GM10847 (cell line): ENCODE data around the gene CHCHD6.

Source experiments
- POLR2A ChIP-seq: IDR thresholded peaks from 2 replicates; pipeline ENCODE4 v1.6.1; 2011; ENCODE audit not compliant: insufficient read length; ENCODE audit errors: extremely low read depth

CHCHD6 gene

GRCh38 chr3:126958638-126959085 lies 254.6 kb downstream of the CHCHD6 start:
- TF ChIP-seq POLR2A: no peak

- TF ChIP-seq POLR2A: no peak
Measured at GRCh38 chr3:126959136-126959920, 255.3 kb downstream of the CHCHD6 start.

GRCh38 chr3:126959921-126960603 lies 256.0 kb downstream of the CHCHD6 start:
- TF ChIP-seq POLR2A: no peak

GRCh38 chr3:126960604-126960995 lies 256.6 kb downstream of the CHCHD6 start:
- no peak for TF ChIP-seq POLR2A

- no peak for TF ChIP-seq POLR2A
Measured at GRCh38 chr3:126961191-126961790, 257.3 kb downstream of the CHCHD6 start.

- TF ChIP-seq POLR2A: no peak
Measured at GRCh38 chr3:126961791-126962461, 257.9 kb downstream of the CHCHD6 start.

GRCh38 chr3:126962756-126963155 lies 258.7 kb downstream of the CHCHD6 start:
- TF ChIP-seq POLR2A: no peak

GRCh38 chr3:126963261-126964190 lies 259.5 kb downstream of the CHCHD6 start:
- TF ChIP-seq POLR2A: no peak

- TF ChIP-seq POLR2A: no peak
Measured at GRCh38 chr3:126964261-126964660, 260.2 kb downstream of the CHCHD6 start.

GRCh38 chr3:126964950-126965349 lies 260.9 kb downstream of the CHCHD6 start:
- TF ChIP-seq POLR2A: no peak

- TF ChIP-seq POLR2A: no peak
Measured at GRCh38 chr3:126965526-126966080, 261.6 kb downstream of the CHCHD6 start.

GRCh38 chr3:126967386-126967785 lies 263.3 kb downstream of the CHCHD6 start:
- TF ChIP-seq POLR2A: no peak

- TF ChIP-seq POLR2A: no peak
Measured at GRCh38 chr3:126968391-126969390, 264.7 kb downstream of the CHCHD6 start.
